GM12892 (cell line): ENCODE measurements around the gene PTPRN2.
"Not testable (repeated sequence)": the region's sequence is repeated elsewhere in the genome, so short reads cannot be mapped to it uniquely, and the experiment has no call there.

Experiments
- DNase-seq: peaks from one replicate; pipeline ENCODE4 v3.0.0; 2011; ENCODE audit not compliant: insufficient read length
- FAIRE-seq: peaks from 2 replicates; lab custom pipeline; 2011; peaks lifted over from hg19 to GRCh38; lab: Jason Lieb, UNC
- POLR2A ChIP-seq: IDR thresholded peaks from 2 replicates; pipeline ENCODE4 v1.6.1; 2011; ENCODE audit warnings: low read depth, low read length, control low read depth
- POLR2AphosphoS5 ChIP-seq: IDR thresholded peaks from 2 replicates; pipeline ENCODE4 v1.6.1; 2011; ENCODE audit warnings: low read depth, low read length, control low read depth
- TAF1 ChIP-seq: IDR thresholded peaks from 2 replicates; pipeline ENCODE4 v1.6.1; 2011; ENCODE audit warnings: low read depth, mild to moderate bottlenecking, control low read depth, low read length, borderline replicate concordance

Gene PTPRN2

DNA sequence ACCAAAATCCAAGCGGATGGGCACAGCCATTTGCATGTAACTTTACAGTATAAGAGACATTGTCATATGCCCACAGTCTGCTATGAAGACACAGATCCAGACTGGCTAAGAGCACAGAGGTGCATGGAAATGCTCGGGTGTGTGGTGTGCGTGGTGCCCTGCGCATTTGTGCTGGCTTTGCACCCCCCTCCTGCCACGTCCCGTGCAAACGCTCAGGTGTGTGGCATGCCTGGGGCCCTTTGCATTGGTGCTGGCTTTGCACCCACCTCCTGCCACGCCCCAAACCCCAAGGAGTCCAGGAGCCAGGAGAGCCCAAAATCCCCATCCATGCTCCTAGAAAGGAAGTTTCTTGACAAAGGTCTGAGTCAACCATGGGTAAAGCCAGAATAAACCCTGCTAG is 306.2 kb downstream of the PTPRN2 start:
- DNase-seq (no peak), FAIRE-seq (no peak)
- TF ChIP-seq TAF1 (no peak), POLR2AphosphoS5 (no peak), POLR2A (no peak)

DNA sequence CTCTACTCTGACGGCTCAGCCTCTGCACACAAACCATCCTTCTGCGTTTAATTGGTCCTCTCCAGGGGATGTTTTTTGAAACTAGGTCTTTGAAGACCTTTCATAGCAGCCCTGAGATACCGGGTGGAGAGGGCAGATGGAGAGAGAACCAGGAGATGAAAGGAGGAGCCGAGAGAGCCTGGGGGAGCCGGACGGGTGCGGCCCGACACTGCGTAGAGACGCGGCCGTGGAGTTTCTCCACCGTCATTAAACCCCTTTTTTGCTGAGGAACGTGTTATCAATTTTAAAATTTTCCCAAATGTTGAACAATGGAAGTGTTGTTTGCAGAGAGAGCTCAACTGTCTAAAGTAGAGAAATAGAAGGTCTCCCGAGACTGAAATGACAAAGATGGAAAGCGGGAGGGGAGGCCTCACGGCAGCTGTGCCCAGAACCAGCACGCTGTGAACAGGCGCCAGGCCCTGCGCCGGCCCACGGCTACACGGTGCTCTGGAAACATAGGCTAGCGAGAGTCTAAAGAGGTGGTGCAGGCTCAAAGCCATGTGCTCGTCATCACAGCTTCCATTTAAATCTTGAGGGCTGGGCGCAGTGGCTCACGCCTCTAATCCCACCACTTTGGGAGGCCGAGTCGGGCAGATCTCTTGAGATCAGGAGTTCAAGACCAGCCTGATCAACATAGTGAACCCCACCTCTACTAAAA is 307.0 kb downstream of the PTPRN2 start:
- TF ChIP-seq POLR2AphosphoS5 (no peak), POLR2A (no peak), TAF1 (no peak)
- DNase-seq (no peak), FAIRE-seq (no peak)

DNA sequence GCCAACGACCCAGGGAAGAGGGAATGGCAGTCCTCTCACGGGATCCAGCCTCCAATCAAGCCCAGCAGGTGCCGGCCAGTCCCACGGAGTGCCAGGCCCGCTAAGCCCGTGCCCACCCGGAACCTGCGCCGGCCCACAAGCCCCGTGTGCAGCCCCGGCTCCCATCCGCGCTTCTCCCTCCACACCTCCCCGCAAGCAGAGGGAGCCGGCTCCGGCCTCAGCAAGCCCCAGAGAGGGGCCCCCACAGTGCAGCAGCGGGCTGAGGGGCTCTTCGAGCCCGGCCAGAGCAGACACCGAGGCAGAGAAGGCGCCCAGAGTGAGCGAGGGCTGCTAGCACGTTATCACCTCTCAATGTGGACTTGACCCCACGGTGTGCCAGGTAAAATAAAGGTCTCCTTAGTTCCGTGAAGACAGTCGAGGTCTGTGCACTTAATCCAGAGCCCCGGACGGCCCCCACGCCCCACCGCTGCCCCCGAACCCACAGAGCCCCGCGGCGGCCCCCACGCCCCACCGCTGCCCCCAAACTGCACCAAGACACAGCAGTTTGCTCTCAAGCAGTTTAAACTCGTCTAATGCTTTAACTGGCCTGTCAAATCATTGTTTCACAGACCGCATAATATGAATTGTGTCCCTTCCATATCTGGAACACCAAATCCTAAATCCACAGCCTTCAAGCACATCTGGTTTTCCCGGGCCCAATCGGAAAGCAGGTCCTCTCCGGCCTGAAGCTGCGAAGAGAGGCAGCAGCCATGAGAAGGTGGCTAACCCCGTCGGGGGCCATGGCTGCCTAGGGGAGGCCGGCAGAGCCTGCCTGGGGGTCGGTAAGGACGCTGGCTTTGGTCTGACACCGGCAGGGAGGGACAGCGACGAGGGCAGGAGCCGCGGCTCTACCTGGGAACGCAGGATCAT is 307.8 kb downstream of the PTPRN2 start:
- no peak for TF ChIP-seq POLR2AphosphoS5
- TF ChIP-seq TAF1 = no peak
- no peak for TF ChIP-seq POLR2A
- no peak for DNase-seq
- no peak for FAIRE-seq

DNA sequence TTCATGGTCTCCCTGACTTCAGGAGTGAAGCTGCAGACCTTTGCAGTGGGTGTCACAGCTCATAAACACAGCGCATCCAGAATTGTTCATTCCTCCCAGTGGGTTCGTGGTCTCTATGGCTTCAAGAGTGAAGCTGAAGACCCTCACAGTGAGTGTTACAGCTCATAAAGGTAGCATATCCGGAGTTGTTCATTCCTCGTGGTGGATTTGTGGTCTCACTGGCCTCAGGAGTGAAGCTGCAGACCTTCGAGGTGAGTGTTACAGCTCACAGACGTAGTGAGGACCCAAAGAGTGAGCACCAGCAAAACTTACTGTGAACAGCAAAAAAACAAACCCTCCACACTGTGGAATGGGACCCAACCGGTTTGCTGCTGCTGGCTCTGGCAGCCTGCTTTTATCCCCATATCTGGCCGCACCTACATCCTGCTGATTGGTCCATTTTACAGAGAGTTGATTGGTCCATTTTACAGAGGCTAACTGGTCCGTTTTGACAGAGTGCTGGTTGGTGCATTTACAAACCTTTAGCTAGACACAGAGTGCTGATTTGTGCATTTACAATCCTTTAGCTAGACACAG is 308.8 kb downstream of the PTPRN2 start:
- DNase-seq (no peak), FAIRE-seq (no peak)
- TF ChIP-seq POLR2AphosphoS5 (no peak), POLR2A (no peak), TAF1 (no peak)

DNA sequence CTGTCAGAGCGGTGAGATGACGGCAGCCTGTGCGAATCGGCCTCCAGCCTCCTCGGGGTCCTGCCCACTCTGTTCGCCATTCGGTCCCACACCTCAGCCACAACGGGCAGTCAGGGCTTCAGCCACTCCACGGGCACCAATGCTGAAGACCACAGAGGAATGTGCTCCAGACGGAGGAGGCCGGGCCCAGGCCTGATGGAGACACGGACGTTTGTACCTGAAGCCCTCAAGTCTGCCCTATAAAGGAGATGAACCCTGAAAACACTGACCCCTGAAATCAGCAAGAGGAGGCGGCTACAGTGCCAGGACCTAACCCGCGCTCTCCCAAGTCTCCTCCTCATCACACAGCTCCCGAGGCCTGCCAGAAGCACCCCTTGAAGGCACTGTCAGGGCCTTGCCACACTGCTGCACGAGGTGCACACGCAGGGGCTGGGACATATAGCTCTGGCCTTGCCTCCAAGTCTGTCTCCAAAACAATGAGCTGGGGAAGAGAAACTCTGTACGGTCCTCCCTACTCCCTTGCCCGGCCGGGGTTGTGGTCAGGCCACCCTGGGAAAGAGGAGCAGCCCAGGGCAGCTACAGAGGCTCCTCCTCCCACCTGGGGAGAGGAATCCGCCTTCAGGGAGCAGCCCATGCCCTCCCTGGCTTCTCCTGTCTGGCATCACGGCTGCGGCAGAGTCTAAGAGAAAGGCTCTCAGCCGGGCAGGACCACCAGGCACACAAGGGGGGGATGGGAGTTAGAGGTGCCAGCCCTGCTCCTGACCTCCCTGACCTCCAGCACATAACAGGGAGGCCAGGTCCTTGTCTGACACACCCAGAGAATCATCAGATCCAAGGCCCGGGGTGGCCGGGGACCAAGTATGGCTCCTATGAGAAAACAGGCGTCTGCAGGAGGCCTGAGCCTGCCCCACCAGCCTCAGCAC is 310.1 kb downstream of the PTPRN2 start:
- TF ChIP-seq TAF1 (no peak), POLR2A (no peak), POLR2AphosphoS5 (no peak)
- DNase-seq (no peak), FAIRE-seq (no peak)

DNA sequence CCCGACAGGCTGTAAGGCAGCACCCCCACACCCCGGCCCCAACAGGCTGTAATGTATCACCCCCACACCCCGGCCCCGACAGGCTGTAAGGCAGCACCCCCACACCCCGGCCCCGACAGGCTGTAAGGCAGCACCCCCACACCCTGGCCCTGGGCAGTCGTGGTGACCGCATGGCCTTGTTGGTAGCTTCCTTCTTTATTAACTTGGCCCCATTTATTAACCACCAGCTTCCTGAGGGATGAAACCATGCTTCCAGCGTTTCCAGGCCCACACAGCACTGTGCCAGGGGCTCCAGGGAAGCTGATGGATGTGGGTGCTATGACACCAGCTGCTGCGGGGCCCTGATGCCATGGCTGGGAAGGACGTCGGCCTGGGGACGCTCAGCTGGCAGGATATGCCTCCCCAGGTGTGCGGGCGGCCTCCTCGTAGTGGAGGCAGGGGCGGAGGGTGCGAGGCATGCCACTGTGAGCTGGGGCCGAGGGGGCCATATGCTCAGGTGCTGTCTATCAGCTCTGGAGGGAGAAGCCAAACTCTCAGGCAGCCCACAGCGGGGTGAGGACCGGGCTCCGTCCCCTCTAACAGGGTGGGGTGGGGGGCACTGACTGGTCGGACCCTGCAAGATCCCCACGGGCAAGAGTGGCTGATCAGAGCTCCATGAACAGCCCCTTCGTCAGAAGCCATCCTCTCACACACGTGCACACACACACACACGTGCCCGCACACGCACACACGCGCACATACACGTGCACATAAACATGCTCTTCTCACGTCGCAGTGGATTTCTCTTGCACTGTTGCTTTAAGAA is 311.0 kb downstream of the PTPRN2 start:
- FAIRE-seq (no peak), DNase-seq (no peak)
- TF ChIP-seq TAF1 = no peak
- no peak for TF ChIP-seq POLR2AphosphoS5
- TF ChIP-seq POLR2A = no peak

DNA sequence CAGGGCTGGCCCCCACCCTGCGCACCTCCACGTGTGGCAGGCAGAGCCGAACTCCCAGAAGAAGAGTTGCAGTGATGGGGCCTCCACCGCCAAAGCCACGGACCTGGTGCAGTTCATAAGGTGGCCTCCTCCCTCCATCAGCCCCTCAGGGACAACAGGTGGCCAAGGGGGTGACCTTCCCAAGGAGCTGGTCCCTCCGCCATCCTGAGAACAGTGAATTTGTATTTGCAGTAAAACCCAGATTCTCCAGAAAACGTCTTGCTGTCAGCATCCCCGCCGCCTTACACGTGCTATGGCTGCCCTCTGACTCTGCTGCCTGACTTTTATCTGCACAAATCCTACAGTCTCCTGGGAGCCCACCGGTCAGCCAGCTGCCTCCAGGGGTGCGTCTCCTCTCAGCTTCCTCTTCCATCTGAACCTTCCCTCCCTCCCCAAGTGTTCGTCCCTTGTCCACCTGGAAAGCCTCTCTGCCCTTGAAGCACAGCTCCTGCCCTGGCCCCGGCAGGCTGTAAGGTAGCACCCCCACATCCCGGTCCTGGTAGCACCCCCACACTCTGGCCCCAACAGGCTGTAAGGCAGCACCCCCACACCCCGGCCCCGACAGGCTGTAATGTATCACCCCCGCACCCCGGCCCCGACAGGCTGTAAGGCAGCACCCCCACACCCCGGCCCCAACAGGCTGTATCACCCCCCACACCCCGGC is 311.8 kb downstream of the PTPRN2 start:
- DNase-seq = no peak
- TF ChIP-seq POLR2A (no peak), POLR2AphosphoS5 (no peak), TAF1 (no peak)
- FAIRE-seq = no peak

DNA sequence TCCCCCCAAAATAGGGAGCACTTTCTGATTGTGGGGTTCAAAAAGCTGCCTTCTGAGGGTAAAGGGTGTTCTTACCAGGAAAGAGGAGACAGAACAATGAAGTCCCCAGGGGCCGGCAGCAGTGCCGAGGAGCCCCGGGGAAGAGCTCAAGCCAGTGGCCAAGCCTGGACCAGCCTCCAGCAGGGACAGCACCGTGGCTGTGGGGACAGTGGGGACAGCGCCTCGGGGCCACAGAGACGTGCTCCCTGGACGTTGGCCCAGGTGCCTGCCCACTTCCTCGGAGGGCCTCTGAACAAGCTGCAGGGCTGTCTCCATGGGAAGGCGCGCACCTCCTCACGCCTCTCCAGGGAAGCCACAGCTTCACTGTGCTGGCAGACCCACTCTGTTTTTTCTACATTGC is 312.6 kb downstream of the PTPRN2 start:
- FAIRE-seq (no peak), DNase-seq (no peak)
- TF ChIP-seq POLR2A = no peak
- no peak for TF ChIP-seq POLR2AphosphoS5
- no peak for TF ChIP-seq TAF1

DNA sequence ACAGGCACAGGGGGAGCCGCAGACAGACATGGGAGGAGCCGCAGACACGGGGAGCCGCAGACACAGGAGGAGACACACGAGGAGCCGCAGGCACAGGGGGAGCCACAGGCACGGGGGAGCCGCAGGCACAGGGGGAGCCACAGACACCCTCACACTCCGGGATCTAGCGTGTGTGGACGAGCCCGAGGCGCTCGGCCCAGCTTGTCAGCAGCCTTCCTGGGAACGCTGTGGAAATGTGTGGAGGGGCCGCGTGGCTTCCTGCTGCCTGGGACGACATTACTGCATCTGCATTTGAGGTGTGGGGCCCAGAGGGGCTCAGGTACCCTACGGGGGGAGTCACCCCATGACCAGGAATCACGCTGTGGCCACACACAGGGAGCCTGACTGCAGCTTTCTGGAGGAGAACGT is 313.2 kb downstream of the PTPRN2 start:
- TF ChIP-seq POLR2A (no peak), TAF1 (no peak), POLR2AphosphoS5 (no peak)
- FAIRE-seq (no peak), DNase-seq (no peak)

DNA sequence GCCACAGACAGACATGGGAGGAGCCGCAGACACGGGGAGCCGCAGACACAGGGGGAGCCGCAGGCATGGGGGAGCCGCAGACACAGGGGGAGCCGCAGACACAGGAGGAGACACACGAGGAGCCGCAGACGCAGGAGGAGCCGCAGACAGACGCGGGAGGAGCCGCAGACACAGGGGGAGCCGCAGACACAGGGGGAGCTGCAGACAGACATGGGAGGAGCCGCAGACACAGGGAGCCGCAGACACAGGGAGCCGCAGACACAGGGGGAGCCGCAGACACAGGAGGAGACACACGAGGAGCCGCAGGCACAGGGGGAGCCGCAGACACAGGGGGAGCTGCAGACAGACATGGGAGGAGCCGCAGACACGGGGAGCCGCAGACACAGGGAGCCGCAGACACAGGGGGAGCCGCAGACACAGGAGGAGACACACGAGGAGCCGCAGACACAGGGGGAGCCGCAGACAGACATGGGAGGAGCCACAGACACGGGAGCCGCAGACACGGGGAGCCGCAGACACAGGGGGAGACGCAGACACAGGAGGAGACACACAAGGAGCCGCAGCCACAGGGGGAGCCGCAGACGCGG is 313.8 kb downstream of the PTPRN2 start:
- DNase-seq, FAIRE-seq: not testable (repeated sequence)
